PC-3 (cell line): ENCODE data around the gene SUB1. TPM values are rescaled to one million over a fixed set of nuclear protein-coding genes. Genes with fewer than 3 reads are reported as not detected.

Experiments
- ATAC-seq: fragments of 200-7000 bp; cut with Tn5 transposase; 2 replicates; pipeline ENCODE4 v1.9.1; 2020; ENCODE audit warnings: mild to moderate bottlenecking, moderate library complexity
- BruUV-seq: library from RNA; stranded (reverse); fragments of 400-500 nt; replicated peaks from 2 replicates; lab custom pipeline; 2021; lab: Mats Ljungman, UMichigan
- CTCF ChIA-PET: fragments of 300-600 bp; sonication (Branson Sonifier 250); formaldehyde crosslinking; loops from one replicate; lab custom pipeline; 2022; ENCODE audit warnings: antibody characterized with exemption; lab: Charles Lee
- POLR2A ChIA-PET: fragments of 300-600 bp; sonication (Branson Sonifier 250); formaldehyde crosslinking; loops from one replicate; lab custom pipeline; 2022; ENCODE audit warnings: antibody characterized with exemption; ENCODE audit not compliant: unreplicated experiment; lab: Charles Lee
- DNase-seq: peaks from one replicate; pipeline ENCODE4 v3.0.0-alpha.2; 2015
- H2AFZ ChIP-seq: fragments of 300-600 bp; sonication (generic); 2 replicates; pipeline ENCODE4 v1.6.0; 2016; ENCODE audit warnings: antibody characterized with exemption, low read length
- H3F3A ChIP-seq: fragments of 300-600 bp; sonication (generic); one replicate; pipeline ENCODE4 v1.6.0; 2017; ENCODE audit warnings: antibody characterized with exemption, low read length, control low read depth, mild to moderate bottlenecking; ENCODE audit not compliant: unreplicated experiment
- H3K27ac ChIP-seq: fragments of 300-600 bp; sonication (generic); 2 replicates; pipeline ENCODE4 v1.5.1; 2016; ENCODE audit warnings: mild to moderate bottlenecking, low read length
- H3K27me3 ChIP-seq: fragments of 300-600 bp; sonication (generic); 2 replicates; pipeline ENCODE4 v1.6.1; 2016; ENCODE audit warnings: low read length, mixed read lengths
- H3K36me3 ChIP-seq: fragments of 300-600 bp; sonication (generic); 2 replicates; pipeline ENCODE4 v1.6.1; 2016; ENCODE audit warnings: low read depth, mixed run types, low read length, mixed read lengths
- H3K4me1 ChIP-seq: fragments of 300-600 bp; sonication (generic); 2 replicates; pipeline ENCODE4 v1.5.1; 2016; ENCODE audit warnings: low read length; ENCODE audit not compliant: insufficient read depth
- H3K4me2 ChIP-seq: fragments of 300-600 bp; sonication (generic); 2 replicates; pipeline ENCODE4 v1.6.0; 2016; ENCODE audit warnings: low read length
- H3K4me3 ChIP-seq: fragments of 300-600 bp; sonication (generic); 2 replicates; pipeline ENCODE4 v1.5.1; 2016; ENCODE audit warnings: mild to moderate bottlenecking, low read length, mixed read lengths
- H3K79me2 ChIP-seq: fragments of 300-600 bp; sonication (generic); 2 replicates; pipeline ENCODE4 v1.6.1; 2017; ENCODE audit warnings: low read length, mixed read lengths
- H3K9ac ChIP-seq: fragments of 300-600 bp; sonication (generic); 2 replicates; pipeline ENCODE4 v1.6.0; 2016; ENCODE audit warnings: mild to moderate bottlenecking, low read length
- H3K9me2 ChIP-seq: fragments of 300-600 bp; sonication (generic); replicated peaks from 2 replicates; pipeline ENCODE4 v1.6.1; 2016; ENCODE audit warnings: mixed run types, low read length, mixed read lengths
- H3K9me3 ChIP-seq: fragments of 300-600 bp; sonication (generic); 2 replicates; pipeline ENCODE4 v1.6.1; 2016; ENCODE audit warnings: low read length, mixed read lengths
- H4K20me1 ChIP-seq: fragments of 300-600 bp; sonication (generic); 2 replicates; pipeline ENCODE4 v1.6.1; 2016; ENCODE audit warnings: low read length, mixed read lengths
- CTCF ChIP-seq: fragments of 300-600 bp; sonication (generic); conservative IDR thresholded peaks from 2 replicates; pipeline ENCODE4 v1.5.1; 2017; ENCODE audit warnings: antibody characterized with exemption, low read depth, mild to moderate bottlenecking, low read length
- EZH2 ChIP-seq: fragments of 300-600 bp; sonication (generic); IDR thresholded peaks from one replicate; pipeline ENCODE4 v1.6.1; 2017; ENCODE audit warnings: antibody characterized with exemption, mild to moderate bottlenecking, low read length; ENCODE audit not compliant: unreplicated experiment
- EZH2phosphoT487 ChIP-seq: fragments of 300-600 bp; sonication (generic); IDR thresholded peaks from 2 replicates; pipeline ENCODE4 v1.6.1; 2018; ENCODE audit warnings: mild to moderate bottlenecking, antibody characterized with exemption, low read length, borderline replicate concordance
- intact Hi-C: fragments of 100-400 bp; cut with micrococcal nuclease; formaldehyde crosslinking; loops from 2 replicates; pipeline ENCODE4 v1.9.0; 2023
- total RNA-seq: library from RNA; depleted of rRNA; stranded (reverse); fragments of >200 nt; gene quantifications from 2 replicates; pipeline ENCODE4 v1.2.3, GENCODE V29; 2014; rRNA removed

Gene SUB1
- total RNA-seq, 1 experiment from 2014 or later = 185 TPM

GRCh38 chr5:32651638-32652037, 66.3 kb downstream of the SUB1 start:
- Histone ChIP-seq H4K20me1 (no peaks in the 10 kb centered on the region), H3K79me2 (no peaks in the 10 kb centered on the region), H3K9me2 (no peaks in the 10 kb centered on the region), H3K36me3 (no peaks in the 10 kb centered on the region), H3F3A (no peaks in the 10 kb centered on the region), H3K9ac (no peak overlapping the region), H3K27ac (no peak overlapping the region), H3K27me3 (no peaks in the 10 kb centered on the region), H3K4me1 (no peaks in the 10 kb centered on the region), H3K4me3 (no peak overlapping the region), H3K9me3 (no peaks in the 10 kb centered on the region), H3K4me2 (no peak overlapping the region), H2AFZ (no peak overlapping the region)
- intact Hi-C loops = no loop called here
- TF ChIP-seq EZH2 = no peak
- TF ChIP-seq CTCF = no peak
- no peak for TF ChIP-seq EZH2phosphoT487
- ChIA-PET CTCF (no interaction called here), POLR2A (no interaction called here)
- ATAC-seq (no peak), DNase-seq (no peak)
- BruUV-seq = no TSS peak

Other genes starting within 250 kb of the SUB1 start
- gene ZFR, start 140.8 kb upstream of the SUB1 start, total RNA-seq = 68.3 and 85.1 TPM in 2 replicates
- 3.9 and 5.8 TPM in 2 replicates for gene NPR3, start 125.8 kb downstream of the SUB1 start, total RNA-seq